HG03342 (cell line): ENCODE data around the gene NCOA5.
A peak's percentile ranks its signal among the peaks of the same experiment; 100 is the strongest.
"Not testable (repeated sequence)": the region's sequence is repeated elsewhere in the genome, so short reads cannot be mapped to it uniquely, and the experiment has no call there.

ENCODE experiments used
- ATAC-seq: cut with Tn5 transposase; IDR thresholded peaks from one replicate; pipeline ENCODE4 v1.9.1; 2021; ENCODE audit warnings: mild to moderate bottlenecking, moderate library complexity; ENCODE audit not compliant: unreplicated experiment

NCOA5 gene

GRCh38 chr20:46121184-46121930, 31.6 kb upstream of the NCOA5 start:
- ATAC-seq: no peak

- no peak for ATAC-seq
Observed at GRCh38 chr20:46120136-46120535, 30.4 kb upstream of the NCOA5 start.

GRCh38 chr20:46119547-46119946, 29.8 kb upstream of the NCOA5 start:
- ATAC-seq: no peak

GRCh38 chr20:46119028-46119546, 29.3 kb upstream of the NCOA5 start:
- peak; percentile 25 for ATAC-seq

DNA sequence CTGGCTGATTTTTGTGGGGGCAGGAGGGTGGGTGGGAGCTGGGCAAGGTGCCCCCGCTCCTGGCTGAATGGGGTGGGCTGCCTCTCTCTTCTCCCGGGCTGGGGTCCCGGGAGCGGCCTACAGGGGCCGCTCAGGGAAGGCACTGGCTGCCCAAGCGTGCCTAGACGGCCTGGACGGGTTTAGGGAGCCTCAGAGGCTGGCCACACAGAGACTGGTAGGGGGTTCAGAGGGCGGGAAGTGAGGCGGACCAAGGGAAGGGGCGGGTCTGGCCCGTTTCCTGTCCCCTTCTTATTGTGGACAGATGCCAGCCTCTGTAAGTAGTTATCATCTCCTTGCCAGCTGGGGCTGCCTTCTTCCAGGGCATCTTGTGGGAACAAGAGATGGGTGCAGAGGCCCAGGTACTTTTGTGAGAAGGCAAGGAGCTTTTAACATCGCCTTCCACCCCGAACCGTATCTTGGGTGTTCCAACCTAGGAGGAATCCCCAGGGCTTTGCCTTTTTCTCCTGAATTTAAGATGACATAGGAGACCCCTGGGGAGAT, 28.8 kb upstream of the NCOA5 start:
- peak; percentile 39 for ATAC-seq

DNA sequence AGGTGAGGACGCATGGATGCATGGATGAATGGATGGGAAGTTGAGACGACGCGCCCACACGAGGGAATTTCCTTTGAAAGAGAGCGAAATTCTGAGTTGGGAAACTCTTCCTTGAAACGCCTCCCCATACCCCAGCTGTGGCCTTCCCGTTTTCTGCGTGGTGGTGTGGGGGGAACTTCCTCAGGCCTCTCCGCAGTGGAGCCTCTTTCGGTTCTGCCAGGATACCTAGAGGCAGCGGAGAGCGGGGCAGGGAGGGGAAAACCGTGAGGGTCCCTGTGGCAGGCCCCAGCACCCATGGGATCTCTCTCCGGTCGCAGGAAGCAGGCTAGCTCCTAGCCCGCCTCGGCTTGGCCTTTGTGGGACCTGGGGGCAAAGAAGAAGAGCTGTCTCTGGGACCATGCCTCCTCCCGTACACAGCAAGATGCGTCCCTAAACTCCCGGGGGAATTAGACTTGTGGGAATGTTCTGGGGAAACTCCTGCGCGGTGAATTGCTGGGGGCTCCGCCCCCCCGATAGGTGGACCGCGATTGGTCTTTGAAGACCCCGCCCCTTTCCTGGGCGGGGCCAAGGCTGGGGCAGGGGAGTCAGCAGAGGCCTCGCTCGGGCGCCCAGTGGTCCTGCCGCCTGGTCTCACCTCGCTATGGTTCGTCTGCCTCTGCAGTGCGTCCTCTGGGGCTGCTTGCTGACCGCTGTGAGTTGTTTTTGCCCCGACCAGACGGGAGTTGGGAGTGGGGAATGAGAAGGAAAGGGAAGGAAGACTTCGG, 28.1 kb upstream of the NCOA5 start, which contains the start of gene CD40:
Gene CD40 (plus strand): TSS at position 611 of the 764 bp plus-strand sequence. CDS start 30 bp downstream, at position 641.
- ATAC-seq: peak; percentile 66

- ATAC-seq: no peak
Observed at GRCh38 chr20:46114449-46114848, 24.7 kb upstream of the NCOA5 start.

DNA sequence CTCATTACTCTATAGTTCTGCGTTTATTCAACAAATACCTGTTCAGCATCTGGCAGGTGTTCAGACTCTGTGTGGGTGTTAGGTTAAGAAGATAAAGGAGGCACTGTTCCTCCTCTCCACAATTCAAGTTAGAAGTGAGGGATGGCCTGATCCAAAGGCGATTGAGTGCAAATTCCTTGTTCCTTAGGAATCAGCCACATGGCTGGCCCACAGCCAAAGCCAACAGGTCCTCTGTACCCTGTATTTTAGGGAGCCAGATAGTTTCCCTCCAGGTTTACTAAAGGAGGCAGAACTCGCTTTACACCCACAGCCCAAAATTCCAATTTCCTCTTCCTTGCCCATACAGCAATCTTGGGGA, 23.3 kb upstream of the NCOA5 start:
- ATAC-seq: no peak

GRCh38 chr20:46112430-46113112, 22.8 kb upstream of the NCOA5 start:
- no peak for ATAC-seq

GRCh38 chr20:46111836-46112212, 22.1 kb upstream of the NCOA5 start:
- no peak for ATAC-seq

DNA sequence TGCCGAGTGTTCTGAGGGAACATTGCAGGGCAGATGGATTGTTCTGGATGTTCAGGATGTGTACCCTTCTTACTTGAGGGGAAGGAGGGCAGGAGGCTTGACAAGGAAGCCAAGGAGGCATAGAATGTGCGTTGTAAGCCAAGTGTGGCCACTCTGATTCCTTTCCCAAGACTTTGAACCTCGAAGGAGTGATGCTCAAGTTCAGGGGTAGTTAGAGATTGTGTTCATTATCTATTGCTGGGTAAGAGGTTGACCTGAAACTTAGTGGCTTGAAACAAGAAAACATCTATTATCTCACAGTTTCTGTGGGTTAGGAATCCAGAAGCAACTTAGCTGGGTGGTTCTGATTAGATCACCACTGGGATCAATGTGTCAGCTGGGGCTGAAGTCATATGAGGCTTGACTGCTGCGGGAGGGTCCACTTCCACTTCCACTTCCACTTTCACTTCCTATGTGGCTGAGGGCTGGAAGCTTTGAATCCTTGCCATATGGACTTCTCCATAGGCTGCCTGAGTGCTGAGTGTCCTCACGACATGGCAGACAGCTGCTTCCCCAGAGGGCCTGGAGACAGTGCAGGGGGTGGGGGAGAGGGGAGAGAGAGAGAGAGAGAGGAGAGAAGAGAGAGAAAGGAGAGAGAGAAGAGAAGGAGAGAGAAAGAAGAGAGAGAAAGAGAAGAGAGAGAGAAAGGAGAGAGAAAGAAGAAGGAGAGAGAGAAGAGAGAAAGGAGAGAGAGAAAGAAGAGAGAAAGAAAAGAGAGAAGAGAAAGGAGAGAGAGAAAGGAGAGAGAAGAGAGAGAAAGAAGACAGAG, 21.5 kb upstream of the NCOA5 start:
- ATAC-seq: peak; percentile 58

GRCh38 chr20:46108976-46109375, 19.2 kb upstream of the NCOA5 start:
- ATAC-seq: no peak

- ATAC-seq: peak; percentile 77
Observed at GRCh38 chr20:46108435-46108841, 18.7 kb upstream of the NCOA5 start.

GRCh38 chr20:46107061-46107460, 17.3 kb upstream of the NCOA5 start:
- no peak for ATAC-seq

- ATAC-seq: no peak
Observed at GRCh38 chr20:46104262-46104661, 14.5 kb upstream of the NCOA5 start.

DNA sequence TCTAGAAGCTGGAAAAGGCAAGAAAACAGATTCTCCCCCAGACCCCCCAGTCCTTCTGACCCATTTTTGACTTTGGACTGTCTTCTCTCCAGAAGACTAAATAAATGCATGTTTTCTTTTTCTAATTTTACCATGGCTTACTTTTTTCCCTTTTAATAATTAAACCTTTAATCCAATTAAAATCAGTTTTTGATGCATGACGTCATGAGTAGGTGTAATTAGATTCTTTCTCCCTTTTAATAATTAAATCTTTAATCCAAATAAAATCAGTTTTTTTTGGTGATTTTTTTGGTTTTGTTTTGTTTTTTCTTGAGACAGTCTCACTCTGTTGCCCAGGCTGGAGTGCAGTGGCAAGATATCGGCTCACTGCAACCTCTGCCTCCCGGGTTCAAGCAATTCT, 13.2 kb upstream of the NCOA5 start:
- no peak for ATAC-seq

DNA sequence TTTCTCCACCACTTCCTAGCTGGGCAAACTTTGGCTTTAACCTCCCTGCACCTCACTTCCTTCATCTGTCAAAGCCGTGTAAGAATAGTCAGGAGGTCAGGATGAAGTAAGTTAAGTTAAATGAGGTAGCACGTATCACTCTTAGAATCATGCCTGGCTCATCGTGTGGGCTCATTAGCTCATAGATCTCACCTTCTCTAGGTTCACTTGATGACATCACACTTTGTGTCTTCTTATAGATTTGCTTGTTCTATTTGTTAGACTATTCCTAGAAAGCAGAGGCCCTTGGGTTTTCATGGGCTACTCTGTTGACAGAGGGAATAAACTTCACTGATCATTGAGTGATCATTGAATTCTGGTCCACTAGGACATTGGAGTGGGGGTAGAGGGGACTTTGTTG, 12.2 kb upstream of the NCOA5 start:
- ATAC-seq: no peak

GRCh38 chr20:46100988-46101387, 11.2 kb upstream of the NCOA5 start:
- ATAC-seq: no peak

- not testable (repeated sequence) for ATAC-seq
Observed at GRCh38 chr20:46100444-46100843, 10.7 kb upstream of the NCOA5 start.

DNA sequence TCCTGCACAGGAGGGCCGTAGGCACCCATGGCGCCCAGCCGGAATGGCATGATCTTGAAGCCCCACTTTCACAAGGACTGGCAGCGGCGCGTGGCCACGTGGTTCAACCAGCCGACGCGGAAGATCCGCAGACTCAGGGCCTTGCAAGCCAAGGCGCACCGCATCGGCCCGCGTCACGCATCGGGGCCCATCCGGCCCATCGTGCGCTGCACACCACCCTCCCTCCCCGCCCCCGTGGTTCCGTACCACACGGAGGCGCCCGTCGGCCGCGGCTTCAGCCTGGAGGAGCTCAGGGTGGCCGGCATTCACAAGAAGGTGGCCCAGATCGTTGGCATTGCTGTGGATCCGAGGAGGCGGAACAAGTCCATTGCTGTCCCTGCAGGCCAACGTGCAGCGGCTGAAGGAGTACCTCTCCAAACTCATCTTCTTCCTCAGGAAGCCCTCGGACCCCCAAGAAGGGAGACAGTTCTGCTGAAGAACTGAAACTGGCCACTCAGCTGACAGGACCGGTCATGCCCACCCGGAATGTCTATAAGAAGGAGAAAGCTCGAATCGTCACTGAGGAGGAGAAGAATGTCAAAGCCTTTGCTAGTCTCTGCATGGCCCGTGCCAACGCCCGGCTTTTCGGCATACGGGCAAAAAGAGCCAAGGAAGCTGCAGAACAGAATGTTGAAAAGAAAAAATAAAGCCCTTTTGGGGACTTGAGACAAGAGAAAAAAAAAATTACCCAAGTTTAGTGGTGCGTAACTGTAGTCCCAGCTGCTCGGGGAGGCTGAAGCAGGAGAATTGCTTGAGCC, 9.9 kb upstream of the NCOA5 start:
- ATAC-seq: no peak
